Stimulated activated CD4-positive, alpha-beta T cell treated with anti-CD3 and anti-CD28 coated beads, Interleukin-15, amount 100 ng/mL, for 1 hour (primary cell): ENCODE measurements around the gene MAP3K2.
A peak's percentile ranks its signal among the peaks of the same experiment; 100 is the strongest.
"Not testable (repeated sequence)": the region's sequence is repeated elsewhere in the genome, so short reads cannot be mapped to it uniquely, and the experiment has no call there.

Experiments
- DNase-seq, 2 donors: peaks; one replicate each; pipeline ENCODE4 v3.0.0-alpha.2; 2020; ENCODE audit warnings: low read depth in 1 of 2, low spot score in 1 of 2

MAP3K2 gene

GRCh38 chr2:127421871-127422558 is 34.2 kb upstream of the MAP3K2 start:
- no peak for DNase-seq

GRCh38 chr2:127421116-127421800 is 33.5 kb upstream of the MAP3K2 start:
- DNase-seq = no peak

DNA sequence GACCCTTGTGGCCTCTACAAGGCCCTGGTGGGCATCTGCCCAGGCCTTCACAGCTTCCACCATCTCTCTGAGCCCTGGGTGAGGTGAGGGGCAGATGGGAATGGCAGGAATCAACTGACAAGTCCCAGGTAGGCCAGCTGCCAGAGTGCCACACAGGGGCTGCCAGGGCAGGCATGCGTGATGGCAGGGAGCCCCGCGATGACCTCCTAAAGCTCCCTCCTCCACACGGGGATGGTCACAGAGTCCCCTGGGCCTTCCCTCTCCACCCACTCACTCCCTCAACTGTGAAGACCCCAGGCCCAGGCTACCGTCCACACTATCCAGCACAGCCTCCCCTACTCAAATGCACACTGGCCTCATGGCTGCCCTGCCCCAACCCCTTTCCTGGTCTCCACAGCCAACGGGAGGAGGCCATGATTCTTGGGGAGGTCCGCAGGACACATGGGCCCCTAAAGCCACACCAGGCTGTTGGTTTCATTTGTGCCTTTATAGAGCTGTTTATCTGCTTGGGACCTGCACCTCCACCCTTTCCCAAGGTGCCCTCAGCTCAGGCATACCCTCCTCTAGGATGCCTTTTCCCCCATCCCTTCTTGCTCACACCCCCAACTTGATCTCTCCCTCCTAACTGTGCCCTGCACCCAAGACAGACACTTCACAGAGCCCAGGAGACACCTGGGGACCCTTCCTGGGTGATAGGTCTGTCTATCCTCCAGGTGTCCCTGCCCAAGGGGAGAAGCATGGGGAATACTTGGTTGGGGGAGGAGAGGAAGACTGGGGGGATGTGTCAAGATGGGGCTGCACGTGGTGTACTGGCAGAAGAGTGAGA is 32.5 kb upstream of the MAP3K2 start:
- DNase-seq = no peak

- no peak for DNase-seq
Measured at GRCh38 chr2:127419448-127420038, 31.8 kb upstream of the MAP3K2 start.

DNA sequence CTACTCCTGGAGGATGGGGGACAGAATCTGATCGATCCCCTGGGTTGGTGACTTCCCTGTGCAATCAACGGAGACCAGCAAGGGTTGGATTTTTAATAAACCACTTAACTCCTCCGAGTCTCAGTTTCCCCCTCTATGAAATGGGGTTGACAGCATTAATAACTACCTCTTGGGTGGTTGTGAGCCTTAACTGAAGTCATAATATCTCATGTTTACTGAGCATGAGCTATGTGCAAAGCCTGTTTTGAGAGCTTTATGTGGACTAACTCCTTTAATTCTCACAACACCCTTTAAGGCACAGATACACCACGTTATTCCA is 31.3 kb upstream of the MAP3K2 start:
- no peak for DNase-seq

GRCh38 chr2:127418300-127419111 is 30.7 kb upstream of the MAP3K2 start, which contains the start of gene PROC:
Gene PROC (plus strand): TSS chr2:127418427. CDS start chr2:127419943, 1,516 bp downstream.
- no peak for DNase-seq

- DNase-seq = no peak
Measured at GRCh38 chr2:127417406-127417805, 29.6 kb upstream of the MAP3K2 start.

- no peak for DNase-seq
Measured at GRCh38 chr2:127416506-127417001, 28.8 kb upstream of the MAP3K2 start.

DNA sequence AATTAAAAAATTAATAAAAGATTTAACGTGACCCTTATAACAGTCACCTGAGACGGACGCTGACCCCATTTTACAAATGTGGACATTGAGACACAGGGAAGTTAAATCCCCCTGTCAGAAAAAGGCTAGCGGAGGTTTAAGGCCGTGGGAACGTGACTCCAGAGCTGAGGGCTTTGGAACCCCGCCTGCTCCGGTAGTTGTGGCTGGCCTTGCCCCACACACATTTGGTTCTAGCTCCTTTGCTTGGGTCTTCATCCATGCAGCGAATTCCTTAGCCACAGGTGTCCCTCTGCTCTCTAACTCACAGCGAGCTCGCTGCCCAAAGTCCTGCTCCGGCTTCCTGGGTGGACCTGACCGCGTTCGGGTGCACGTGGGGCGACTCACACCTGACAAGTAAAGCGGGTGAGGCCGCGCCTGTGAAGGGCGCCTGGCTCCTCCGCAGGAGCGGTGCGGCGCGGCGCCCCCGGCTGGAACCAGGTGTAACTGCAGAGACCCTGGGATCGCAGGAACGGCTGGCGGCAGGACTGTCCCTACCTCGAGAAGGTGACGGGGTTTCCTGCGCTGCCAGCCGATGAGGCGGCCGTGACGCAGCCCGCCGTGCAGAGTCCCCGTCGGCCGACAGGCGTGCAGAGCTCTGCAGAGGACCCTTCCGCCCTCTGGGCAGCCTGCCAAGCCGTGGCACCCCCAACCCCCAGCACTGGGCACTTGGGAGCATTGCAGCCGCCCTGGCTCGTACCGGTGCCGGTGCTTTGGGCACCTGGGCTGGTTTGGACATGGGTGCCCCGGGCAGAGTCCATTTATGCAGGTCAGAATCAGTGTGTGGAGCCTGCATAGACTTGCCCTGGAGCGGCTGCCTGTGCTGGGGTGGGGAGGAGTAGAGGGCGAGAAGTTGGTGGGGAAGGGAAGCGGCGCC is 28.1 kb upstream of the MAP3K2 start:
- peak; percentile 69 to 70 for DNase-seq

DNA sequence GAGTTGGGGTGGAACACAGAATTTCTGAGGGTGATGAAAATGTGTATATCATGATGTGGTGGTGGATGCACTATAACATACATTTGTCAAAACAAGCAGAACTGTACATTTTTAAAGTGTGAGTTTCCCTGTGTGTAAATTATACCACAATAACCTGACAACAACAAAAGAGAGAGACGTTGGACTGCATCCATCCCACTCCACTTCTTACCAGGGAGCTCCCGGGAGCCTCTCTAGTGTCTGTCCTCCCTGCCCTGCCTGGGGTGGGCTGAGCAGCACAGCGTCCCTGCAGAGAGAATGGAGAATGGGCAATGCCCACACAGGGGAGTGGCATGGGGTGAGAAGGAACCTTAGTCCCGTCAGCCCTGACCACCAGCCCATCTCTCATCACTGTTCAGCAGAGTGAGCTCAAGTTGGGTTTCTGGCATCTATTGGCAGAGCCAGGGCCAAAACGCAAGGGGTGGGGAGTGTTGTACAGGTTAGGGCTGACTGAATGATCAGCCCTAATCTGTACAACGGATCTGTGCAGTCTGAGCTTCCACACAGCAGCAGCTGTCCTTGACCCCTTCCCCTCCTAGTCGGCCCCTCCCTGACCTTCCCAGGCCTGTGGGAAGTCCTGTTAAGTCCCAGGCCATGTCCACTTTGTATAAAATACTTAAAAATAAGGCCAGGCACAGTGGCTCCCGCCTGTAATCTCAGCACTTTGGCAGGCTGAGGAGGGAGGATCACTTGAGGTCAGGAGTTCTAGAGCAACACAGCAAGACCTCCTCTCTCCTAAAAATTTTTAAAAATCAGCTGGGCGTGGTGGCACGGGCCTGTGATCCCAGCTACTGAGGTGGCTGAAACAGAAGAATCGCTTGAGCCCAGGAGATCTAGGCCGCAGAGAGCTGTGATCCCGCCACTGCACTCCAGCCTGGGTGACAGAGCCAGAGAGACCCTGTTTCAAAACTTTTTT is 27.1 kb upstream of the MAP3K2 start:
- DNase-seq = no peak

GRCh38 chr2:127413782-127414637 is 26.2 kb upstream of the MAP3K2 start:
- no peak for DNase-seq

GRCh38 chr2:127413200-127413599 is 25.4 kb upstream of the MAP3K2 start:
- DNase-seq = no peak

DNA sequence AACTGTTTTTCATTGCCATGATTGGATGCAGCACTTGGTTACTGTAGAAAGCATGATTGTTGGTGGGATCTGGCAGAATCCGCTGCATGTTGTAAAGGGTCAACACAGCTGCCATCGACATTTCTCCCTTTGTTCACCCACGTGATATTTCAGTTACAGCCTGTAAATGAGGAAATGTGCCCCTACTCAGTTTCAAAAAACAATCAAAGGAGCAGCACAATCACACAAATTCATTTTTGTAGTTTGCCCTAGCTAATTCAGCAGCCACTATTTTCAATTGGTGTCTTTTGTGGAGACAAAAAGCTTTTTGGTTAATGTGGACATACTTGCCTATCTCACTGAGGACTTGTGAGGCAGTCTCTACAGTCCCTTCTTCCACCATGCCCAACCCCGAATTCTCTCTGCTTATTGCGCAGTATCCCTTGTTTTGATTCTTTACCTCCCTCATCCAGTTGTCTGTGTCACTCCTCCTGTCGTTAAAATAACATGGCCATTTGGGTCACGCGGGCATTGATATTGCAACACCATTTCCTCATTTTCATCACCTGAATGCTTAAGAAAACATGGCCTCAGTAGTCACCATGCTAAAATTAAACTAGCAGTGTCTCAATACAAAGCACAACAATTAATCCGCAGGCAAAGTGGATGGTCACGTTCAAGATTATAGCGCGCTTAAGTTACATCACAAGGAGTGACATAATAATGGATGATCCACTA is 24.0 kb upstream of the MAP3K2 start:
- no peak for DNase-seq

DNA sequence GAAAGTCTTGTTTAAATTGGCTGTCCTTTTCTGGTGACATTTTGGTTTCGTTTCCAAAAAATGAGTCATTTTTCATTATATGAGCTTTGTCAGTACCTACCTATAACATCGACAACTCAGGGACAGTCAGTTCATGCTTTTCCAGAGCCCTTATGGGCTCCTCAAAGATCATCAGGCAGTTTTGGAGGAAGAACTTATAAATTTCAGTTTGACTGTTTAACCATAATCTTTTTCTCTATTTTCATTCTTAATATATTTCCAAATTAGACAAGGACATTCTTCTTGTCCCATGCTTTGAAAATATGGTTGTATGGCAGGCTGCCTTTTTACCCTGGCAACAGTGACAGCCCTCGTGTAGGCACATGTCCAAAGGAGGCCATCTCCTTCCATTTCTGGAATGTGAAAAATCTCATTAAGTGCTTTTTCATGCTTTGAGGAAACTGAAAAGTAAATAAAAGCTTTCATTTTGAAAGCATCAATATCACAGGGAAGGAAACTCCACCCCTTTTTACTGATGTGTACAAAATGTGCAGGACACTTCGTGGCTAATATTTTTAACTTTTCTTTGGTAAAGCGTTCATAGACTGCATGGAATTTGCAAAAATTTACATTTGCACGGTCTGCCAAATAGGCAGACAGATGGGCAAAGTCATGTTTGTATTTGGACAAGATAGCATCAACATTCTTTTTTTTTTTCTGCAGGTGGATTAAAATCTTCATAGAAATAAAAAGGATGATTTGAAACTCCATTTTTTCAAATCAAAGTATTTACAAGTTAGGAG is 23.3 kb upstream of the MAP3K2 start:
- no peak for DNase-seq

DNA sequence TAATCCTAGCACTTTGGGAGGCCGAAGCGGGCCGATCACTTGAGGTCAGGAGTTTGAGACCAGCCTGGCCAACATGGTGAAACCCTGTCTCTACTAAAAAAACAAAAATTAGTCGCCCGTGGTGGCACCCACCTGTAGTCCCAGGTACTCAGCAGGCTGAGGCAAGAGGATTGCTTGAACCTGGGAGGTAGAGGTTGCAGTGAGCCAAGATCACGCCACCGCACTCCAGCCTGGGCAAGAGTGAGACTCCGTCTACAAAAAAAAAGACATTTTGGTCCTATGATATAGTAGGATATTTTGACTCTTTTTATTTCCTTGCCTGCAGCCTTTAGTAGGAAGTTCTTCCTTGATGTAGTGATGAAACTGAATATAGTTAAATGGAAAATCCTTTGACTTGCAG is 21.9 kb upstream of the MAP3K2 start:
- not testable (repeated sequence) for DNase-seq

- DNase-seq = no peak
Measured at GRCh38 chr2:127408807-127409099, 21.0 kb upstream of the MAP3K2 start.
